Smooth muscle cell (in vitro differentiated cells): ENCODE measurements around the gene TNFRSF6B. TPM values are rescaled to one million over a fixed set of nuclear protein-coding genes. Genes with fewer than 3 reads are reported as not detected.

Experiments
- DNase-seq: peaks from one replicate; lab custom pipeline; 2025; ENCODE audit not compliant: unreplicated experiment; lab: John Stamatoyannopoulos, UW
- H2AFZ ChIP-seq: fragments of 200-600 bp; sonication (generic); 2 replicates; pipeline ENCODE4 v1.6.0; 2016; ENCODE audit warnings: antibody characterized with exemption, low read depth, mild to moderate bottlenecking
- H3F3A ChIP-seq: fragments of 200-600 bp; sonication (generic); 2 replicates; pipeline ENCODE4 v1.6.0; 2017; ENCODE audit warnings: antibody characterized with exemption, low read depth
- H3K27ac ChIP-seq: fragments of 200-600 bp; sonication (generic); 2 replicates; pipeline ENCODE4 v1.5.1; 2016; ENCODE audit warnings: low read depth, mild to moderate bottlenecking
- H3K27me3 ChIP-seq: fragments of 200-600 bp; sonication (generic); 2 replicates; pipeline ENCODE4 v1.6.1; 2016; ENCODE audit warnings: low read depth, mild to moderate bottlenecking
- H3K36me3 ChIP-seq: fragments of 200-600 bp; sonication (generic); 2 replicates; pipeline ENCODE4 v1.5.1; 2016; ENCODE audit warnings: low read depth
- H3K4me1 ChIP-seq: fragments of 200-600 bp; sonication (generic); 2 replicates; pipeline ENCODE4 v1.5.1; 2016; ENCODE audit warnings: low read depth
- H3K4me2 ChIP-seq: fragments of 200-600 bp; sonication (generic); 2 replicates; pipeline ENCODE4 v1.6.0; 2016; ENCODE audit warnings: mild to moderate bottlenecking
- H3K4me3 ChIP-seq: fragments of 200-600 bp; sonication (generic); 2 replicates; pipeline ENCODE4 v1.5.1; 2016; ENCODE audit warnings: mild to moderate bottlenecking
- H3K79me2 ChIP-seq: fragments of 200-600 bp; sonication (generic); 2 replicates; pipeline ENCODE4 v1.6.0; 2016; ENCODE audit warnings: low read depth, mild to moderate bottlenecking
- H3K9ac ChIP-seq: fragments of 200-600 bp; sonication (generic); 2 replicates; pipeline ENCODE4 v1.6.0; 2016; ENCODE audit warnings: low read depth
- H3K9me3 ChIP-seq: fragments of 200-600 bp; sonication (generic); replicated peaks from 2 replicates; pipeline ENCODE4 v1.5.1; 2016; ENCODE audit warnings: low read depth
- H4K20me1 ChIP-seq: fragments of 200-600 bp; sonication (generic); 2 replicates; pipeline ENCODE4 v1.6.0; 2016; ENCODE audit warnings: low read depth
- WGBS: methylation state at CpG from one replicate; pipeline ENCODE4 v1.1.7; 2016; ENCODE audit warnings: low lambda C conversion rate; 5-methylcytosine and 5-hydroxymethylcytosine counted together
- polyA plus RNA-seq: library from polyadenylated mRNA; unstranded; fragments of >200 nt; fragmentation: Nextera tagmentation; extraction: Ambion mirVana; gene quantifications from 2 replicates; pipeline ENCODE4 v1.2.1, GENCODE V29; 2016
- total RNA-seq: library from RNA; depleted of rRNA; stranded (reverse); fragments of >200 nt; gene quantifications from 2 replicates; pipeline ENCODE4 v1.2.3, GENCODE V29; 2014
- TF ChIP-seq, protein P1 (sequence below): fragments of 200-600 bp; sonication (generic); IDR thresholded peaks from 2 replicates; pipeline ENCODE4 v1.5.1; 2017; ENCODE audit warnings: borderline replicate concordance, mild to moderate bottlenecking, antibody characterized with exemption; ENCODE audit not compliant: insufficient read depth, poor library complexity, severe bottlenecking

TNFRSF6B gene
- total and polyA plus RNA-seq, 2 experiments from 2014 or later: 13.1 to 17.1 TPM

DNA sequence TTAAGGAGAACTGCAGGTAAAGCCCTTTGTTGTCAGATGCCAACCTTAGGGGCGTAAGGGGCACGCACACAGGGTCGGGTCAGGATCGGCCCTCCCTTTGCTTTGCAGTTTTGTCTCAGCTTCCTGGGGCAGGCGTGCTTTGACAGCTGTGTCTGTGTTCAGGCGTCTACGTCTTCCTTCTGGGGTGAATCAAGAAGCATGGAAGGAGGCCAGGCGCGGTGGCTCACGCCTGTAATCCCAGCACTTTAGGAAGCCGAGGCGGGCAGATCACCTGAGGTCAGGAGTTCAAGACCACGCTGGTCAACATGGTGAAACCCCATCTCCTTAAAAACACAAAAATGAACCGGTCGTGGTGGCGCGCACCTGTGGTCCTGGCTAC, 12.7 kb downstream of the TNFRSF6B start:
- Histone ChIP-seq H3K27me3 (no peaks in the 10 kb centered on the region), H3K4me3 (no peak overlapping the region), H3K4me2 (peak overlapping the region; percentile 99), H3K79me2 (peaks cover 79% of the 10 kb centered on the region), H4K20me1 (peaks cover 11% of the 10 kb centered on the region), H3K4me1 (peaks cover 14% of the 10 kb centered on the region), H3K9me3 (peaks cover 9% of the 10 kb centered on the region), H3F3A (no peaks in the 10 kb centered on the region), H2AFZ (no peak overlapping the region), H3K36me3 (peaks cover 17% of the 10 kb centered on the region), H3K9ac (no peak overlapping the region), H3K27ac (no peak overlapping the region)
- WGBS: 97% methylated on average over 17 of the region's 17 CpGs
- DNase-seq: no peak
- TF ChIP-seq, protein P1, sequence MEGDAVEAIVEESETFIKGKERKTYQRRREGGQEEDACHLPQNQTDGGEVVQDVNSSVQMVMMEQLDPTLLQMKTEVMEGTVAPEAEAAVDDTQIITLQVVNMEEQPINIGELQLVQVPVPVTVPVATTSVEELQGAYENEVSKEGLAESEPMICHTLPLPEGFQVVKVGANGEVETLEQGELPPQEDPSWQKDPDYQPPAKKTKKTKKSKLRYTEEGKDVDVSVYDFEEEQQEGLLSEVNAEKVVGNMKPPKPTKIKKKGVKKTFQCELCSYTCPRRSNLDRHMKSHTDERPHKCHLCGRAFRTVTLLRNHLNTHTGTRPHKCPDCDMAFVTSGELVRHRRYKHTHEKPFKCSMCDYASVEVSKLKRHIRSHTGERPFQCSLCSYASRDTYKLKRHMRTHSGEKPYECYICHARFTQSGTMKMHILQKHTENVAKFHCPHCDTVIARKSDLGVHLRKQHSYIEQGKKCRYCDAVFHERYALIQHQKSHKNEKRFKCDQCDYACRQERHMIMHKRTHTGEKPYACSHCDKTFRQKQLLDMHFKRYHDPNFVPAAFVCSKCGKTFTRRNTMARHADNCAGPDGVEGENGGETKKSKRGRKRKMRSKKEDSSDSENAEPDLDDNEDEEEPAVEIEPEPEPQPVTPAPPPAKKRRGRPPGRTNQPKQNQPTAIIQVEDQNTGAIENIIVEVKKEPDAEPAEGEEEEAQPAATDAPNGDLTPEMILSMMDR: no peak

DNA sequence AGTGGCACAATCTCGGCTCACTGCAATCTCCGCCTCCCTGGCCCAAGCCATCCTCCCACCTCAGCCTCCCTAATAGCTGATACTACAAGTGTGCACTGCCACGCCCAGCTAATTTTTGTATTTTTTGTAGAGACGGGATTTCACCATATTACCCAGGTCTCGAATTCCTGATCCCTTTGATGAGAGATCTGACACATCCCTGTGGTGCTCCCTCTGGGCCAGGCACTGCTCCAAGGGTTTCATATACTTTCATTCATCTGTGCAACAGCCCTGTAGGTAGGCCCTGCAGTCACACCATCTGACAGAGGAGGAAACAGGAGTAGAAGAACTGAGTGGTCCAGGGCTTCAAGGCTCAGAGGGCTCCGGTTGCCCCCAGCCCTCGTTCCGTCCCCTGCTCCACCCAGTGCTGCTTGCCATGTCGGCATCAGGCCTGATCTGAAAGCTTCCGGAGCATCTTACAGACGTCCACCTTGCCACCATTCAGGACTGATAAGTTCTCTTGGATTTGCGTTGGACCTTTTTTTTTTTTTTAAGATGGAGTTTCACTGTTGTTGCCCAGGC, 14.7 kb downstream of the TNFRSF6B start:
- Histone ChIP-seq H3K36me3 (peaks cover 26% of the 10 kb centered on the region), H3K9ac (no peak overlapping the region), H4K20me1 (peaks cover 11% of the 10 kb centered on the region), H3K9me3 (peaks cover 9% of the 10 kb centered on the region), H3K4me1 (peaks cover 14% of the 10 kb centered on the region), H3K79me2 (peaks cover 93% of the 10 kb centered on the region), H3F3A (no peaks in the 10 kb centered on the region), H3K27ac (no peak overlapping the region), H3K4me2 (no peak overlapping the region), H3K4me3 (no peak overlapping the region), H2AFZ (no peak overlapping the region), H3K27me3 (no peaks in the 10 kb centered on the region)
- TF ChIP-seq, protein P1: no peak
- 89% methylated on average over 12 of the region's 12 CpGs for WGBS
- DNase-seq: no peak

DNA sequence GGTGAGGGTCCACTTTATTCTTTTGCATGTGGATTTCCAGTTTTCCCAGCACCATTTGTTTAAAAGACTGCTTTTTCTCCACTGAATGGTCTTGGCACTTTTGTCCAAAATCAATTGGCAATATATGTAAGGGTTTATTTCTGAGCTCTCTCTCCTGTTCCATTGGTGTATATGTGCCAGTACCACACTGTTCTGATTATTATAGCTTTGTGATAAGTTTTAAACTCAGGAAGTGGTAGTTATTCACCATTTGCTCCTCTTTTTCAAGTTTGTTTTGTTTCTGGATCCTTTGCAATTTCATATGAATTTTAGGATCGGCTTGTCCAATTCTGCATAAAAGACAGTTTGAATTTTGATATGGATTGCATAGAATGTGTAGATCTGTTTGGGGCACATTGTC, 15.7 kb downstream of the TNFRSF6B start:
- Histone ChIP-seq H3K9me3 (peaks cover 9% of the 10 kb centered on the region), H3K4me2 (no peak overlapping the region), H3K79me2 (peaks cover 91% of the 10 kb centered on the region), H4K20me1 (peaks cover 11% of the 10 kb centered on the region), H3K4me1 (peaks cover 8% of the 10 kb centered on the region), H2AFZ (no peak overlapping the region), H3F3A (no peaks in the 10 kb centered on the region), H3K36me3 (peaks cover 26% of the 10 kb centered on the region), H3K9ac (no peak overlapping the region), H3K27ac (no peak overlapping the region), H3K27me3 (no peaks in the 10 kb centered on the region), H3K4me3 (no peak overlapping the region)
- no peak for DNase-seq
- 100% methylated on average over 1 of the region's 1 CpG for WGBS
- TF ChIP-seq, protein P1: no peak

DNA sequence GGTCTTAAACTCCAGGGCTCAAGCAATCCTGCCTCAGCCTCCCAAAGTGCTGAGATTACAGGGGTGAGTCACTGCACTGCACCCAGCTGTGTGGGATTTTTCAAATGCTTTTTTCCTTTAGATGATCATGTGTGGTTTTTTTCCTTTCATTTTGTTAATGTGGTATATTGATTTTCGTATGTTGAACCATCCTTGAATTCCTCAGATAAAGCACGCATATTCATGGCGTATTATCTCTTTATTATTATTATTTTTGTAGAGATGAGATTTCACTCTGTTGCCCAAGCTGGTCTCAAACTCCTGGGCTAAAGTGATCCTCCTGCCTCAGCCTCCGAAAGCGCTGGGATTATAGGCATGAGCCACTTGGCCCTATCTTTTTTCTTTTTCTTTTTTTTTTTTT, 18.4 kb downstream of the TNFRSF6B start:
- Histone ChIP-seq H3K36me3 (peaks cover 37% of the 10 kb centered on the region), H3K79me2 (peaks cover 92% of the 10 kb centered on the region), H3F3A (no peaks in the 10 kb centered on the region), H3K4me2 (no peak overlapping the region), H2AFZ (no peak overlapping the region), H3K4me1 (no peaks in the 10 kb centered on the region), H3K9me3 (peaks cover 9% of the 10 kb centered on the region), H4K20me1 (no peaks in the 10 kb centered on the region), H3K9ac (no peak overlapping the region), H3K27ac (no peak overlapping the region), H3K27me3 (no peaks in the 10 kb centered on the region), H3K4me3 (no peak overlapping the region)
- DNase-seq: no peak
- WGBS: 98% methylated on average over 5 of the region's 5 CpGs
- TF ChIP-seq, protein P1: no peak
